T-helper 22 cell (primary cell): ENCODE results near the gene ACP3.

Experiments used
- DNase-seq: peaks from one replicate; pipeline ENCODE4 v3.0.0-alpha.2; 2020; ENCODE audit warnings: low read depth

The ACP3 gene

DNA sequence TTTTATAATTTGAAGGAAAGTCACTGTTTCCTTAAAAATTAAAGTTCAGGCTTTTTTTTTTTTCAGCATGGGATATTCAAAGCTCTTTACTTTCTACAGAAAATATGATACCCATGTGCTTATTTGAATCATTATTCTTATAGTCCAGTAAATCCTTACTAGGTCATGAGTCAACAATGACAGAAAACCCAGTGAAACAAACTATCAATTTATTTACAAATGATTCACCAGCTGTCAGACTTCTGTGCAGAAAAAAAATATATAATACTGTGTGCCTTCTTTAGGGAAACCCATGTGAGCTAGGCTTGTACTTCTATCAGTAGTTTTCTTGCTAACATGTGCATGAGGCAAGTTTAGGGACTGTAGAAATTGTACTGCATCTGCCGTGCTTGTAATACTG lies 1.2 kb downstream of the ACP3 start:
- DNase-seq, result no peak

- no peak for DNase-seq
Observed at GRCh38 chr3:132321304-132321703, 4.1 kb downstream of the ACP3 start.

DNA sequence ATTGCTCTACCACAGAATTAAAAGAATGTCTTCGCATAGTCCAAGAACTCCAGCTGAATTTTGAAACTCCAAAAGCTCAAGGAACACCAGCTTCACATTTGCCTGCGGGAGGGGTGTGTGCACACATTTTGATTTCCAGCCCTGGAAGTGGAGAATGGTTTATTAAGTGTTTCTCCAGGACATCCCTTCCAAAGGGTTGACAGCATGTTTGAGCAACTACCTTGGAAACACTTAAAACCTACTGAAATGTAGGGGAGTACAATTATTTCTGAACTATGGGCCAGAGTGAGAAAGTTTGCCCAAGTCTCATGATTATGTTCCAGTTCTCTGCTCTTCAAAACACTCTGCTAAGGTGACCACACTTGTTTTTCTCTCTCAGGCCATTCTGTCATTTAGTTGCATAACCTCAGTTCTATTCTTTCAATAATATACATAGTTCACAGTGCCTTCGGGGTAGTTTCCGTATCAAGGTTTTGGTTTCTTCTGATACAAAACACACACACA lies 7.9 kb downstream of the ACP3 start:
- DNase-seq, result no peak

- no peak for DNase-seq
Observed at GRCh38 chr3:132325634-132326033, 8.4 kb downstream of the ACP3 start.

GRCh38 chr3:132326251-132326650 lies 9.0 kb downstream of the ACP3 start:
- DNase-seq, result no peak

DNA sequence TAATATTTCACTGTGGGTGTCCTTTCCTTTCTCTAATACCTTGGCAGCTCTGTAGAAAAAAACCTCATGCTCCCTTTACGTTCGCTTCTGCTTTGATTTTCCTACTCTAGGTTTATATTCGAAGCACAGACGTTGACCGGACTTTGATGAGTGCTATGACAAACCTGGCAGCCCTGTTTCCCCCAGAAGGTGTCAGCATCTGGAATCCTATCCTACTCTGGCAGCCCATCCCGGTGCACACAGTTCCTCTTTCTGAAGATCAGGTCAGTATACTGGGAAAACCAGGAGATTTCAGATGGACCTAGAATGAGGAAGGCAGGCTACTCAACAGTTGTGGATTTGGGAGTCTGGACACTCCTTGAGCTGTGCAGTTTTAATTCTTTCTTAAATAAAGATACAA lies 14.9 kb downstream of the ACP3 start:
- DNase-seq, result no peak

DNA sequence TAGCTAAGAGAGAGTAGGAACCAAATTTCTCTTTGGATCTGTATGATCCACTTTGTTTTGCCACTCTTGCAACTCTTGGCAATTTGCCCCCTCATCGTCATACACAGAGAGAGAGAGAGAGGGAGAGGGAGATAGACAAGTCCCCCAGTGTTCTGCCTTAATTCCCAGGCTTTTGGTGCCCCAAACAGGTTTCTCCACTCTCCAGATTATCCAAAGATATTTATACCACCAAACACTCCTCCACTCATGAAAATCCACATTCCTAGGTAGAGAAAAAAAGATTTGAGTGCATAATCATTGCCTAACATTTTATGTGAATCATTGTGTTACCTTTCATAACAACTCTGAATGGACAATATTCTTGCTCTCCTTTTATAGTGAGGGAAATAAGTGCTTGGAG lies 15.3 kb downstream of the ACP3 start:
- no peak for DNase-seq

DNA sequence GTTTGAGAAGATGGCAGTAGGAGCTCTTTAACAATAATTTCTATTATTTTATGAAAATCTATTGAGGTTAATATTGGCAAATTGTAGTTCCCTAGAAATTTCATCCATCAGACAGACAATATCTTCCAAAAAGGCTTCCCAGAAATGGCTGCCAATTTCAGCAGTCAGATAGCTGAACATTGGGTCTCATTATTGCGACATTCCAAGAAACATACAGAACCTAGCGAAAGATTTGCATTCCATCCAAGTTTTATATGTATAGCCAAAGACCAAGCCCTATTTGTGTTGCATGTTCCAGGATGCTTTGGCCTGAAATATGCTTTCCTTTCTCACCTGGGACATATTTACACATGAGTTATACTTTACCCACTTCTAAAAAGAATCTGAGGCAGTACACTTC lies 24.5 kb downstream of the ACP3 start:
- no peak for DNase-seq

DNA sequence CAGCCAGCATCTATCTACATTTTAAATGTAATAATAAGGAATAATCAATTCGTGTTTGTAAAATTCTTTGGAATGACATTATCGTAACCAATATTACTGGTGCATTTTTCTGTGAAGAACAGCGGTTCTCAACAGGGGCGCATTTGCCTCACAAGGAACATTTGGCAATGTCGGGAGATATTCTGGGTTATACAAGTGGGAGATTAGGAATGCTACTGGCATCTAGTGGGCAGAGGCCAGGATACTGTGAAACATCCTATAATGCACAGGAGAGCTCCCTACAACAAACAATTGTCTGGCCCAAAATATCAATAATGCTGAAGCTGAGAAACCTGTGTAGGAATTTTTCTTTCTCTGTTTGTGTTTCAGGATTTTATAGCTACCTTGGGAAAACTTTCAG lies 25.0 kb downstream of the ACP3 start:
- DNase-seq, result no peak

- no peak for DNase-seq
Observed at GRCh38 chr3:132342610-132343009, 25.4 kb downstream of the ACP3 start.

- no peak for DNase-seq
Observed at GRCh38 chr3:132343018-132343612, 25.9 kb downstream of the ACP3 start.

GRCh38 chr3:132344666-132345280 lies 27.6 kb downstream of the ACP3 start:
- DNase-seq, result no peak

DNA sequence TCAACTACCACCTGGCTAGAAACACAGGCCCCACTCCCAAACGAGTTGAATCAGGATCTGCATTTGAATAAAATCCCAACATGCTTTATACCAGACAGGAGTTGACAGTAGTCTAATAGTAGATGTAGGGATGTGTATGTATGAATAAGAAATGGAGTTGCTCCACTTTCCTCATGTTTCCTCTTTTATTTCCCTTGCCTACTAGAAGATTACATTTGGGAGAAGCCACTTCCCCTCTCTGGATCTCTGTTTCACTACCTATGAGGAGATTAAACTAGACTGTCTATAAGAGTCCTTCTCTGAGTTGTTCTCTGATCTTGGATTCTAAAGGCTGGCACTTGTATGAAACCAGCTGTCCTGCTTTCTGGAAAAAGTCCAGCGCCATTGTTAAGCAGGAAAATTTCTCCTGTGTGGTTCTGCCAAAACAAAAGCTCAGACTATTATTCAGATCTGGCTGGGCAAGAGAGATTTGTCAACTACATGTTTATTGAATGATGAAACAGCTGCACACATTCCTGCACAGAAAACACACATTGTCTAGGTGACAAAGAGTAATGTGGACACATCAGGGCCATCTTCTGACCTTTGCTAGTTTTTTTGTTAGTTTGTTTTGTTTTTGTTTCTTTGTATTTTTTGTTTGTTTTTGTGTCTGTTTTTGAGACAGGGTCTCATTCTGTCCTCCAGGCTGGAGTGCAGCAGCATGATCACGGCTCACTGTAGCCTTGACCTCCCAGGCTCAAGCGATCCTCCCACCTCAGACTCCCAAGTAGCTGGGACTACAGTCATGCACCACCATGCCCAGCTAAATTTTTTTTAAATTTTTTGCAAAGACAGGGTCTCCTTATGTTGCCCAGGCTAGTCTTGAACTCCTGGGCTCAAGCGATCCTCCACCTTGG lies 29.9 kb downstream of the ACP3 start:
- no peak for DNase-seq

DNA sequence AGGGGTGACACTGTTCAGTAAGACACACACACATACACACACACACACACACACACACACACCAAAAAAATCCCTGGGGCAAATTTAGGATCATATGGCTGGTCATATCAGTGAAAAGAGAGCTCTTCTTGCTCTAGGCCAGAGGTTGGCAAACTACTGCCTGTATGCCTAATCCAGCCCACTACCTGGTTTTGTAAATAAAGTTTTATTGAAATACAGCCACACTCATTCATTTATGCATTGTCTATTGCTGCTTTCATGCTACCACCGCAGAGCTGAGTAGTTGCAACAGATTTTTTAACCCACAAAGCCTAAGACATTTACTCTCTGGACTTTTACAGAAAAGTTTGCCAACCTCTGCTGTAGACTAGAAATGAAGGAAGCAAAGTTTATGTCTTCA lies 30.6 kb downstream of the ACP3 start:
- no peak for DNase-seq

- DNase-seq, result no peak
Observed at GRCh38 chr3:132348531-132348930, 31.3 kb downstream of the ACP3 start.

GRCh38 chr3:132350814-132351213 lies 33.6 kb downstream of the ACP3 start:
- DNase-seq, result no peak

- no peak for DNase-seq
Observed at GRCh38 chr3:132351222-132351806, 34.1 kb downstream of the ACP3 start.

- DNase-seq, result peak; percentile 12
Observed at GRCh38 chr3:132352556-132353143, 35.4 kb downstream of the ACP3 start.

DNA sequence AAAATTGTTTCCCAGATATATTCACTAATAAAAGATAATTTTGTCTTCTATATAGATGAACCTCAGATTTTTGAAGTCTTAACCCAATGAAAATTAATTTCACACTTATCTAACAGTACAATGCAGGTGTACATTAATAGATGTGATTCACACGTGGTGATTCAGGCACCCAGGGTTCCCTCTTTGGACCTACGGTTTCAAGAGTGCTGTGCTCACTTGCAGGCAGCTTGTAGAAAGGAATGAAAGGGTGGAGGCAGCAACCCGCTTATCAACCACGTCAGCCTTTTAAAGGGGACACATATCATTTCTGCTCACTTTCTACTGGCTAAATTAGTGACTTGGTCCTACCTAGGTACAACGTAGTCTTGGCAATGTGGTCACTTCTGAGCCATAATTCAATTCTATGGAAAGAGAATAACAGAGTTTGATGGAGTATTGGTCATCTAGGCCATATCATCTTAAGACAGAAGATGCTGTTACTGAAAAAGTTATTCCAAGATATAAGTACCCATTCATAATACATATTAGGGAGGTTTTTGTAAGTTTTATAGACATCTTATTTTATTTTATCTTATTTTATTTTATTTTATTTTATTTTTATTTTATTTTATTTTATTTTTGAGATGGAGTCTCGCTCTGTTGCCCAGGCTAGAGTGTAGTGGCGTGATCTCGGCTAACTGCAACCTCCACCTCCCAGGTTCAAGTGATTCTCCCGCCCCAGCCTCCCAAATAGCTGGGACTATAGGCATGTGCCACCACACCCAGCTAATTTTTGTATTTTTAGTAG lies 37.9 kb downstream of the ACP3 start:
- DNase-seq, result no peak

- no peak for DNase-seq
Observed at GRCh38 chr3:132356568-132356967, 39.4 kb downstream of the ACP3 start.

DNA sequence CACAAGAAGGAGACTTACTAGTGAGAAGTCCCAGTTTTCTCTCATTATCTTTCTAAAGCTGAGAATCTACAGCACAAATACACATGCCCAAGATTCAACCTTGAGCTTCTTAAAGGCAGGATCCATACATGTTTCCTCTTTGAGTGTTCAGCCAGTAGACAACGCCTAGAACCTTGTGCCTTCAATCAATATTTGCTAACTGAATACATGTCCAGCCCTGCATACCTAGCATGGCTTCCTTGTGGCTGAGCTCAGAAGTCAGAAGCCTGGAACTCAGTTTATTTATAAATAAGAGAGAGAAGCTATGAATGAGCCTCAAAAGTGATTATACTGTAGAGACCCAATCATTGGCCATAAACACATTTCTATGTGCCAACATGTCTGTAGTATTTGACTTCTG lies 43.5 kb downstream of the ACP3 start:
- DNase-seq, result no peak

DNA sequence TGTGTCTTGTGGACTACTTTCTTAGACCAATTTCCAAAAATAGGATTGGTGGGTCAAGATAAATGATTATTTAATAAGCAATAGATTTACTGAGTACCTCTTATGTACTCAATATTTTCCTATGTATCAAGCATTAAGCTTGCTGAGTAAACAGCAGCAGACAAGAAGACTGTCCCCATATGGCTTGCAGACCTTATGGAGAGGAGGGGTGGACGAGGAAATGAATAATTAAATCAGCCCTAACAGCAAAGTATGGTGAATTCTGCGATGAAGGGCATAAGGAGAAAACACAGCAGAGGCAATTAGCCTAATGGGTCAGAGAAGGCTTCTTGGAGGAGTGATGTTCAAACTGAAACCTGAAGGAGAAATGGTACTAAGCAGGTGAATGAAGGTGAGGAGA lies 45.1 kb downstream of the ACP3 start:
- DNase-seq, result no peak
